ENCODE results near the gene DGKB. TPM values are rescaled to one million over a fixed set of nuclear protein-coding genes. Genes with fewer than 3 reads are reported as not detected.

DGKB gene
- total and polyA plus RNA-seq, 2 donors from 2014 or later, result 0.26 to 1.5 TPM

GRCh38 chr7:14773729-14774271, 128.8 kb downstream of the DGKB start:
- Histone ChIP-seq H3K27ac (ENCODE audit: low read depth in 2 of 2, low read length in 2 of 2) (no peak overlapping the region), H3K4me3 (ENCODE audit: low read length in 3 of 3) (no peak overlapping the region), H3K9ac (ENCODE audit: low read length in 3 of 3) (no peak overlapping the region), H3K4me1 (ENCODE audit: control insufficient read depth in 2 of 3, insufficient read depth in 2 of 3, low read depth in 1 of 3, low read length in 3 of 3) (no peaks in the 10 kb centered on the region), H3K27me3 (ENCODE audit: control insufficient read depth, insufficient read depth, low read length) (no peaks in the 10 kb centered on the region), H3K9me3 (ENCODE audit: control insufficient read depth in 2 of 3, insufficient read depth in 1 of 3, low read length in 3 of 3) (no peaks in the 10 kb centered on the region), H3K36me3 (ENCODE audit: control insufficient read depth in 2 of 3, insufficient read depth in 3 of 3, low read length in 3 of 3) (no peaks in the 10 kb centered on the region)
- FAIRE-seq (no peak), DNase-seq (no peak)
- no peak for TF ChIP-seq CTCF (IDR thresholded peaks at IDR 0.05; ENCODE audit: borderline replicate concordance, extremely low read depth, insufficient read depth)
- intact Hi-C loops (cut with DNase I), result no loop called here

GRCh38 chr7:14770614-14771013, 131.9 kb downstream of the DGKB start:
- FAIRE-seq (no peak), DNase-seq (no peak)
- Histone ChIP-seq H3K9ac (ENCODE audit: low read length in 3 of 3) (no peak overlapping the region), H3K27ac (ENCODE audit: low read depth in 2 of 2, low read length in 2 of 2) (no peak overlapping the region), H3K4me1 (ENCODE audit: control insufficient read depth in 2 of 3, insufficient read depth in 2 of 3, low read depth in 1 of 3, low read length in 3 of 3) (no peaks in the 10 kb centered on the region), H3K4me3 (ENCODE audit: low read length in 3 of 3) (no peak overlapping the region), H3K36me3 (ENCODE audit: control insufficient read depth in 2 of 3, insufficient read depth in 3 of 3, low read length in 3 of 3) (no peaks in the 10 kb centered on the region), H3K27me3 (ENCODE audit: control insufficient read depth, insufficient read depth, low read length) (no peaks in the 10 kb centered on the region), H3K9me3 (ENCODE audit: control insufficient read depth in 2 of 3, insufficient read depth in 1 of 3, low read length in 3 of 3) (no peaks in the 10 kb centered on the region)
- intact Hi-C loops (cut with DNase I), result no loop called here
- no peak for TF ChIP-seq CTCF (IDR thresholded peaks at IDR 0.05; ENCODE audit: borderline replicate concordance, extremely low read depth, insufficient read depth)

- Histone ChIP-seq H3K4me1 (ENCODE audit: control insufficient read depth in 2 of 3, insufficient read depth in 2 of 3, low read depth in 1 of 3, low read length in 3 of 3) (no peaks in the 10 kb centered on the region), H3K36me3 (ENCODE audit: control insufficient read depth in 2 of 3, insufficient read depth in 3 of 3, low read length in 3 of 3) (no peaks in the 10 kb centered on the region), H3K4me3 (ENCODE audit: low read length in 3 of 3) (no peak overlapping the region), H3K9me3 (ENCODE audit: control insufficient read depth in 2 of 3, insufficient read depth in 1 of 3, low read length in 3 of 3) (no peaks in the 10 kb centered on the region), H3K9ac (ENCODE audit: low read length in 3 of 3) (no peak overlapping the region), H3K27ac (ENCODE audit: low read depth in 2 of 2, low read length in 2 of 2) (no peak overlapping the region), H3K27me3 (ENCODE audit: control insufficient read depth, insufficient read depth, low read length) (no peaks in the 10 kb centered on the region)
- TF ChIP-seq CTCF (IDR thresholded peaks at IDR 0.05; ENCODE audit: borderline replicate concordance, extremely low read depth, insufficient read depth), result no peak
- intact Hi-C loops (cut with DNase I), result no loop called here
- DNase-seq, result peak in 1 of 5 donors; percentile 36
- no peak for FAIRE-seq
These were observed 133.3 kb downstream of the DGKB start for GRCh38 chr7:14769261-14769660.

Measured in kidney (tissue), 14 donors.